ENCODE measurements around the gene PDX1.
A peak's percentile ranks its signal among the peaks of the same experiment; 100 is the strongest.

PDX1 gene

DNA sequence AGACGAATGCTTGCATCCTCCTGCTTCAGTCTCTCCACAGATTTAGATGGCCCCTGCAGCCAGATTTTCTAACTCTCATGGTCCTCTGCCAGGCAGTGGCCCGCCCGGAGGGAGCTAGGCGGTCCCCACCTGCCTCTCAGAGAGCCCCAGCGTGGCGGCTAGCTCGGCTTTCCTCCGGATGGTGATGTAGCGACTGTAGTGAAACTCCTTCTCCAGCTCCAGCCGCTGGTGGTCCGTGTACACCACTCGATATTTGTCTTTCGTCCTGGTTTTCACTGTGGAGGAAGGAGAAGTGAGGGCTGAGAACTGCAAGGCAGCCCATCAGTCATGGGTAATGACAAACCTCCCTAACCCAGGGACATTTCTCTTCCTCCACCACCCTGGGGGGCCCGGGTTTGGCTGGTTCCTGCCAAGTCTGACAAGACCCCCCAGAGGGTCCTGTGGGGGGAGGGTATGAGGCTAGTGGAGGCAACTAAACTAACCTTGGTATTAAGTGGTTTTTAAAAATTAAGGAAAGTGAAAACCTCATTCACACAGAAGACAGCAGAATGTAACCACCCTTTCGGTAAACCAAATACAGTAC, 45.0 kb downstream of the PDX1 start:
- no peak overlapping the region for H3K27ac ChIP-seq (ENCODE audit: low read depth, low read length)
- H3K9me3 ChIP-seq (ENCODE audit: control insufficient read depth in 5 of 5, low read length in 5 of 5), result no peaks in the 10 kb centered on the region
- no peak overlapping the region for H3K4me3 ChIP-seq (ENCODE audit: low read depth in 1 of 5, low read length in 5 of 5)
- H3K36me3 ChIP-seq (ENCODE audit: control insufficient read depth in 5 of 5, insufficient read depth in 5 of 5, low read length in 5 of 5), result no peaks in the 10 kb centered on the region
- H3K27me3 ChIP-seq (ENCODE audit: control insufficient read depth in 5 of 5, insufficient read depth in 4 of 5, low read length in 5 of 5), result peaks cover 41 to 83% (median 66%) of the 10 kb centered on the region in 5 donors
- H3K9ac ChIP-seq (ENCODE audit: low read length in 5 of 5), result no peak overlapping the region
- peaks cover 0 to 44% (median 36%) of the 10 kb centered on the region in 5 donors for H3K4me1 ChIP-seq (ENCODE audit: control insufficient read depth in 5 of 5, insufficient read depth in 5 of 5, low read length in 5 of 5)

DNA sequence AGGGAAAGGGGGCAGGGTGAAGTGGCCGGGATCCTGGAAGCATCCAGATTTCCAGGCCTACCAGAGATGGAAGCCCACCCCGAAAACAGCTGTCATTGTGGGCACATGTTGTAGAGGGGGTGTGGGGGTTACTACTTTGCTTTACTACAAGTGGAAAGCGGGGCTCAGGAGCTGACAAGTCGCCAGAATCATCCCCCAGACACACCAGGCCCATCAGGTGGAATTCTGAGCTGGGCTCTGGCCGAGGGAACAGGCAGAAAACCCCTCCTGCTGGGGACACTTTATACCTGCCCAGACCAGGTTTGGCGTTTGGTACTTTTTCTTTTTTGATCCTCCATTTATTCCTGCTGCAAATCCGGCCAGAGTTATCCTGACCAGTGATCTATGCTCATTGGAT, 45.5 kb downstream of the PDX1 start:
- Histone ChIP-seq H3K9ac (ENCODE audit: low read length in 5 of 5) (no peak overlapping the region), H3K36me3 (ENCODE audit: control insufficient read depth in 5 of 5, insufficient read depth in 5 of 5, low read length in 5 of 5) (no peaks in the 10 kb centered on the region), H3K27me3 (ENCODE audit: control insufficient read depth in 5 of 5, insufficient read depth in 4 of 5, low read length in 5 of 5) (peaks cover 44 to 83% (median 68%) of the 10 kb centered on the region in 5 donors)

GRCh38 chr13:27965740-27966640, 46.2 kb downstream of the PDX1 start:
- Histone ChIP-seq H3K27me3 (ENCODE audit: control insufficient read depth in 5 of 5, insufficient read depth in 4 of 5, low read length in 5 of 5) (peaks cover 51 to 85% (median 70%) of the 10 kb centered on the region in 5 donors), H3K9ac (ENCODE audit: low read length in 5 of 5) (no peak overlapping the region), H3K4me1 (ENCODE audit: control insufficient read depth in 5 of 5, insufficient read depth in 5 of 5, low read length in 5 of 5) (peaks cover 0 to 33% (median 25%) of the 10 kb centered on the region in 5 donors), H3K36me3 (ENCODE audit: control insufficient read depth in 5 of 5, insufficient read depth in 5 of 5, low read length in 5 of 5) (no peaks in the 10 kb centered on the region), H3K4me3 (ENCODE audit: low read depth in 1 of 5, low read length in 5 of 5) (no peak overlapping the region), H3K27ac (ENCODE audit: low read depth, low read length) (no peak overlapping the region), H3K9me3 (ENCODE audit: control insufficient read depth in 5 of 5, low read length in 5 of 5) (no peaks in the 10 kb centered on the region)

More for the DNA sequence above, 45.5 kb downstream of the PDX1 start:
- H3K27ac ChIP-seq (ENCODE audit: low read depth, low read length), result no peak overlapping the region
- H3K4me3 ChIP-seq (ENCODE audit: low read depth in 1 of 5, low read length in 5 of 5), result no peak overlapping the region
- no peaks in the 10 kb centered on the region for H3K9me3 ChIP-seq (ENCODE audit: control insufficient read depth in 5 of 5, low read length in 5 of 5)
- peaks cover 0 to 39% (median 32%) of the 10 kb centered on the region in 5 donors for H3K4me1 ChIP-seq (ENCODE audit: control insufficient read depth in 5 of 5, insufficient read depth in 5 of 5, low read length in 5 of 5)

DNA sequence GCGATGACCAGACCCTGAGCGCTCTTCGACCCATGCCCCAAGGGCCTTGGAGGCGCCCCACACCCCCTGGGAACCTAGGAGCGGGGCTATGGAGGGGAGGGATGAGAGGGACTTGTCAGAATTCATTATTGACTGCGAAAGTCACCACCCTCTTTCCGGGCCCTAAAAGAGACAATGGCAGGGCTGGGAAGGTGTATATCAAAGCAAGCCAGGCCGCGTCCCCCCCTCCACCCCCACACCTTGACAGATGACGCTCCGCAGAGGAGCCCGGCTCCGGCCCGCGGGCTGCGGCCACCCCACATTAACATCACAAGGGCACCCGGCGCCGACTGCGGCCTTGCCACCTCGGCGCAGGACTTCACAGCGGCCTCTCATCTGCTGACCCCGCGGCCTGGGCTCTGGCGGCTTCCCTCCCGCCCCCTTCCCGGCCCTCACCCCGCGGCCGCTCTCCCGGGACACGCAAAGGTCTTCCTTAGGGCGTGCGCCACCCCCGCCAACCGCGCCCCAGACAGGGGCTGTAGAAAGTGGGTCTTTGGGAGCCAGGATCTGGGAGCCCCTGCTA, 46.9 kb downstream of the PDX1 start:
- peaks cover 58 to 87% (median 77%) of the 10 kb centered on the region in 5 donors for H3K27me3 ChIP-seq (ENCODE audit: control insufficient read depth in 5 of 5, insufficient read depth in 4 of 5, low read length in 5 of 5)
- H3K9ac ChIP-seq (ENCODE audit: low read length in 5 of 5), result no peak overlapping the region
- H3K4me3 ChIP-seq (ENCODE audit: low read depth in 1 of 5, low read length in 5 of 5), result no peak overlapping the region

GRCh38 chr13:27967203-27967735, 47.5 kb downstream of the PDX1 start:
- Histone ChIP-seq H3K36me3 (ENCODE audit: control insufficient read depth in 5 of 5, insufficient read depth in 5 of 5, low read length in 5 of 5) (no peaks in the 10 kb centered on the region), H3K27ac (ENCODE audit: low read depth, low read length) (no peak overlapping the region), H3K9me3 (ENCODE audit: control insufficient read depth in 5 of 5, low read length in 5 of 5) (no peaks in the 10 kb centered on the region), H3K9ac (ENCODE audit: low read length in 5 of 5) (no peak overlapping the region), H3K27me3 (ENCODE audit: control insufficient read depth in 5 of 5, insufficient read depth in 4 of 5, low read length in 5 of 5) (peaks cover 64 to 90% (median 82%) of the 10 kb centered on the region in 5 donors), H3K4me3 (ENCODE audit: low read depth in 1 of 5, low read length in 5 of 5) (no peak overlapping the region), H3K4me1 (ENCODE audit: control insufficient read depth in 5 of 5, insufficient read depth in 5 of 5, low read length in 5 of 5) (peaks cover 0 to 28% (median 22%) of the 10 kb centered on the region in 5 donors)

More for the DNA sequence above, 46.9 kb downstream of the PDX1 start:
- Histone ChIP-seq H3K9me3 (ENCODE audit: control insufficient read depth in 5 of 5, low read length in 5 of 5) (no peaks in the 10 kb centered on the region), H3K27ac (ENCODE audit: low read depth, low read length) (no peak overlapping the region), H3K4me1 (ENCODE audit: control insufficient read depth in 5 of 5, insufficient read depth in 5 of 5, low read length in 5 of 5) (peaks cover 0 to 28% (median 22%) of the 10 kb centered on the region in 5 donors), H3K36me3 (ENCODE audit: control insufficient read depth in 5 of 5, insufficient read depth in 5 of 5, low read length in 5 of 5) (no peaks in the 10 kb centered on the region)

GRCh38 chr13:27967736-27968315, 48.0 kb downstream of the PDX1 start:
- Histone ChIP-seq H3K9me3 (ENCODE audit: control insufficient read depth in 5 of 5, low read length in 5 of 5) (no peaks in the 10 kb centered on the region), H3K36me3 (ENCODE audit: control insufficient read depth in 5 of 5, insufficient read depth in 5 of 5, low read length in 5 of 5) (no peaks in the 10 kb centered on the region), H3K27ac (ENCODE audit: low read depth, low read length) (no peak overlapping the region), H3K4me1 (ENCODE audit: control insufficient read depth in 5 of 5, insufficient read depth in 5 of 5, low read length in 5 of 5) (peaks cover 0 to 28% (median 22%) of the 10 kb centered on the region in 5 donors), H3K27me3 (ENCODE audit: control insufficient read depth in 5 of 5, insufficient read depth in 4 of 5, low read length in 5 of 5) (peaks cover 66 to 92% (median 80%) of the 10 kb centered on the region in 5 donors), H3K4me3 (ENCODE audit: low read depth in 1 of 5, low read length in 5 of 5) (peak overlapping the region in 1 of 5 donors; percentile 29), H3K9ac (ENCODE audit: low read length in 5 of 5) (no peak overlapping the region)

DNA sequence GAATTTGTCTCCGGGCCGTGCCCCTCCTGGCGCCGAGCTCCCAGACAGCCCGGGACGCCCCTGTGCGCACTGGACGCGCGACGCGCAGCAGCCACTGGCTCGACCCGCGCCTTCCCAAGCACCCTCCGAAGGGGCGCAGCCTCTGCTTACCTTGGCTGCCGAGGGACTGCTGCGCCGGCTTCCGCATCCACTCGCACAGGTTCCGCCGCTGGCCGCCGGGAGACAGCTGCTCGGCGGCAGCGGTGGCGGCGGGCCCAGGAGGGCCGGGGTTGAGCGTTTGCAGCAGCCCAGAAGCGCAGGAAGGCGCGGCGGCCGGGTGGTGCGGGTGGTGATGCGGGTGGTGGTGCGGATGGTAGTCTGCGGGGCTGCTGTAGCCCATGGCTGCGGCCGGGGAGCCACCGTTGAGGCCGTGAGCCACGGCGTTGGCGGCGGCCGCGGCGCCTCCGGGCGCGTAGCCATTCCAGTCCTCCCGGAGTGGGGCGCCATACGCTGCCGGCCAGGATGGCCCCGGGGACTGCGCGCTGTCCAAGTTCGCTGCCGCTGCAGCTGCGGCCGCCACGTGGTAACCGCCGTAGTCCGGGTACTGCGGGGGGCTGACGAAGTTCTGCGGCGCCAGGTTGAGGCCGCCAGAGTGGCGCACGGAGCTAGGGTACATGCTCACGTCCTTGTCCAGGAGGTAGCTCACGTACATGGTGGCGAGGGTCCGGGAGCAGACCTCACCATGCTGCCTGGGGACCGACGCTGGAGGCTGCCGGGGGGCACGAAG, 48.7 kb downstream of the PDX1 start:
- peaks cover 0 to 28% (median 22%) of the 10 kb centered on the region in 5 donors for H3K4me1 ChIP-seq (ENCODE audit: control insufficient read depth in 5 of 5, insufficient read depth in 5 of 5, low read length in 5 of 5)
- H3K4me3 ChIP-seq (ENCODE audit: low read depth in 1 of 5, low read length in 5 of 5), result peak overlapping the region in 2 of 5 donors; percentile 28 to 29
- no peak overlapping the region for H3K27ac ChIP-seq (ENCODE audit: low read depth, low read length)
- no peaks in the 10 kb centered on the region for H3K36me3 ChIP-seq (ENCODE audit: control insufficient read depth in 5 of 5, insufficient read depth in 5 of 5, low read length in 5 of 5)
- H3K27me3 ChIP-seq (ENCODE audit: control insufficient read depth in 5 of 5, insufficient read depth in 4 of 5, low read length in 5 of 5), result peaks cover 69 to 92% (median 82%) of the 10 kb centered on the region in 5 donors
- H3K9ac ChIP-seq (ENCODE audit: low read length in 5 of 5), result no peak overlapping the region
- no peaks in the 10 kb centered on the region for H3K9me3 ChIP-seq (ENCODE audit: control insufficient read depth in 5 of 5, low read length in 5 of 5)

- Histone ChIP-seq H3K36me3 (ENCODE audit: control insufficient read depth in 5 of 5, insufficient read depth in 5 of 5, low read length in 5 of 5) (no peaks in the 10 kb centered on the region), H3K4me1 (ENCODE audit: control insufficient read depth in 5 of 5, insufficient read depth in 5 of 5, low read length in 5 of 5) (peaks cover 0 to 28% (median 22%) of the 10 kb centered on the region in 5 donors), H3K9ac (ENCODE audit: low read length in 5 of 5) (no peak within 1 kb of the TSS), H3K4me3 (ENCODE audit: low read depth in 1 of 5, low read length in 5 of 5) (peak within 1 kb of the TSS in 2 of 5 donors; percentile 28 to 29), H3K27ac (ENCODE audit: low read depth, low read length) (no peak within 1 kb of the TSS), H3K9me3 (ENCODE audit: control insufficient read depth in 5 of 5, low read length in 5 of 5) (no peaks in the 10 kb centered on the region), H3K27me3 (ENCODE audit: control insufficient read depth in 5 of 5, insufficient read depth in 4 of 5, low read length in 5 of 5) (peaks cover 76 to 98% (median 88%) of the 10 kb centered on the region in 5 donors)
Observed at GRCh38 chr13:27969082-27969865, 49.5 kb downstream of the PDX1 start, which contains the start of gene CDX2. CDX2 (minus strand) TSS chr13:27969315; CDS start chr13:27969006, 309 bp downstream.

Data from subcutaneous abdominal adipose tissue (tissue), 5 donors.